HuH-7.5 (cell line): Measurements from ENCODE around the gene PGA4.
"Not testable (repeated sequence)": the region's sequence is repeated elsewhere in the genome, so short reads cannot be mapped to it uniquely, and the experiment has no call there.

Source experiments
- DNase-seq: peaks from one replicate; pipeline ENCODE4 v3.0.0; 2011; ENCODE audit warnings: low spot score

PGA4 gene

DNA sequence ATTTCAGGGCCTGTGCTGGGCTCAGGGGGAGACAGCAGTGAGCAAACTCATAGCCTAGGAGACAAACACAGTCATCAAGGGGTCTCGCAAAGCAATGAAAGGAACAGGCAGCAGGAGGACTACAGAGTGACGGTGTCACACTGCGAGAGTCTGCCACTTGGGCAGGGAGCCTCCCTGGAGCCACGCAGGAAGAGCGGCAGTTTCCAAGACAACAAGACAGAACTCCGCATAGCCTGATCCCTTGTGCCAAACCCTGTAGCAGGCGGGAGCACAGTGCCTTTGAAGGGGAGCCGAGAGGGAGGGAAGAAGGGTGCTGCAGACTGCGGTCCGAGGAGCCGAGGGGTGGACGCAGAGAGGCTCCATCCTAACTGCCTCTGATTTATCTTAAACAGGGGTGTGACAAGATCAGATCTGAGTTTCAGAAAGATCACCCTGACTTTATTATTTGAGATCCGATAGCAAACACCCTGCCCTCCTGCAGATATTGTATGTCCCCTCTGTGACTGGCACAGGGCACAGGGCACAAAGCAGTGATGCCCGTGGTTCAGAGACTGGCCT, 17.6 kb upstream of the PGA4 start:
- DNase-seq, result not testable (repeated sequence)

DNA sequence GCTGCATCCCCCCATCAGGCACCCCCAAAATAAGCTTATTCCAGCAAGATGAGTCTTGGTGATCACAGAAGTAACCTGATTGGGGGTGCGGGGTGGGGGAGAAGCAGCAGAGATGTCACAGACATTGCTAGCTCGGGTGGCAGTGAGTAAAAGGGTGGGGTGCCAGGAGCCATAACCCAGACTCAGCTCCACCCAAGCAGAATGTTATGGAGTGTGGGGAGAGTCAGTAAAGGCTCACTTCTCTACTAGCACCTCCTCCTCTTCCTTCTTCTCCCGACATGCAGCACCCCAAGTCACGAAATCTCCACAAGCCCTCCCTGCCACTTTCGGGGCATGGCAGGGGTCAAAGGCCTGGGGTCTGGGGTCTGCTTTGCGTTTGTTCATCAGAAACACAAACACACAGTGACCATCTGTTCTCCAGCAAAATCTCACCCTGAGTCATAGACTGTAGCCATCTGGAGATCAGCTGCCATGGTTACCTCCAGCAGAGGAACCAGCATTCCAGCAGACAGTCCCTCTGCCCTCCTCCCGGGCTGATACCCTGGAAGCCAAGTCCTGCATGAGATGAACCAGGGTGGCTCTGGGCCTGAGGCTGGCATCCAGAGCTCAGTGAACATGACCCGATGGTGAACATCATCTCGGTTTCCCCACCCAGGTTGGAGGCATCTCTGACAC, 14.4 kb upstream of the PGA4 start:
- not testable (repeated sequence) for DNase-seq

DNA sequence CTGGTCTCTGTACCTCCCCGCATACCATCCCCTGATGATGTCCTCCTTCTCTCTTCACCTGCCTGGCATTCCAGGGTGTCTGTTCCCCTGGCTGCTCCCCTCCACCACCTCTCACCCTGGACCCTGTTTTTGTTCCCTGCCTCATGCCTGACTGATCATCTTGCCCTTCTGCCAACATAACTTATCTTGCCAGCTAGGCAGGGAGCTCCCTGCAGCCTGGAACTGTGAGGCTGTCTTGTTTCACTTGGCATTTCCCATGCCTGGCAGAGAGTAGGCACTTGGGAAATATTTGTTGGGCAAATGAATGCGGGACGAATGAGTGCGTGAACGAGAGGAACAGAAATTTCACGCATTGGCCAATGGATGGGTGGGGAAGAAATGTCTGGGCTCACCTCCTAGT, 11.5 kb upstream of the PGA4 start:
- not testable (repeated sequence) for DNase-seq

DNA sequence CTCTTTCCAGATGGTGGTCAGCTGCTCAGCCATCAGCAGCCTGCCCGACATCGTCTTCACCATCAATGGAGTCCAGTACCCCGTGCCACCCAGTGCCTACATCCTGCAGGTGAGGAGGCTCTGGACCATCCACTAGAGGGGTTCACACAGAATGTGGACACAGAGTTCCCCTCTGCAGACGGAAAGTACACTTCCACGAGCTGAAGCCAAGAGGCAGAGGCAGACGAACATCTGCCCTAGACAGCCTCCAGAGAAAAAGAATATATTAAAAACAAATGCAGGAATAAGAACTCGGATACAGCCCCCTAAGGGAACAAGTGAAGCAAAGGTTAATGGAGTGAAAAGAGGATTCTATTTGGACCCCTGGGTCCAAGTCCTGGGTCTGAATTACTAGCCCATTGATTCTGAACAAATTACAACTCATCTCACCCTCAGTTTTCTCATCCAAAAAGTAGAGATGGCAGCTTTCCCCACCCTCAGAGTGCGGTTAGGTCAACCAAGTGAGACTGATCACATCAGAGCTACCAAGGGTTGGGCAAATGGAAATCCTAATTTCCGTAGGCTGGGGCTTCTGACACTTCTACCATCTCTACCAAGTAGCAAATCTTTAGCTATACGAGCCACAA, 10.7 kb upstream of the PGA4 start:
- not testable (repeated sequence) for DNase-seq

DNA sequence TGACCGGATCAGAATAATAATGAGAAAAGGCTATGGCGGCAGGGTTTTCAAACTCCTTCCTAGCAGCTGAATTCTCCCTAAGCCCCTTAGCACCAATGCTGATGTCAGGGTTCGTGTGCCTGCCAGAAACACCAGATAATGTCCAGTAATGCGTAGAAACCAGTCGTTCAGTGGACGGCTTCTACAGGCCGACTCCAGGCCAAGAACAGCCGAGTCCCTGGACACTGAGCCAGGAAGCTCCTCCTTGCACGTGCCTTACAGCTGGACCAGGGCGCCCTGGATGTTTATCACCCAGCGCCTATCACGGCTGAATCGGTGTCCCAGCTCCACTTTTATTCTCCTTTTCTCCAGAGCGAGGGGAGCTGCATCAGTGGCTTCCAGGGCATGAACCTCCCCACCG, 9.9 kb upstream of the PGA4 start:
- not testable (repeated sequence) for DNase-seq

DNA sequence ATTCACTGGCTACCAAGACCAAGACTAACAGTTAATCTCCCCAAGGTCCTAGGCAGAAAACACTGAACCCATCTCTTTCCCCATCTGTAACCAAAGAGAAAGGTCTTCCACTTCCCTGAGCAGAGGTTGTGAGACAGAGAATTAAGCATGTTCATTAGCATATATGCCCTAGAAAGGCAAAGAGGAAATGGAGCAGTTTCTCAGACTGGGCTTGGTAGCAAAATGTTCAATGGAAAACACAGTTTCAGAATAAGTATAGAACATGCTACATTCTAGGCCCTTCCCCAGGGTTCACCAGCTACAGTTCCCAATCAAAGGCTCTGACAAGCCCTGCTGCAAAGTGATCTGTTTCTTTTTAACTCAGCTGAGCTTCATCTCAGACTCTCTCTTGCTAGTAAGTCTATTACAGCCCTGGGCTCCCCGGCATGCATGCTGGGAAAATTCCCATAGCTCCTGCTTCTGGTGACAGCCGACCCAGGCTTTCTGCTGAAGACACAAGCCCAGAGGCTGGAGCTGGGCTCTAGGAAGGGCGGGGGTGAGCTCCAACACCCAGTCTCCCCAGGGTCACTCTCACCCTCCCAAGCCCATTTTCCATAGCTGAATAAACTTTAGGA, 8.3 kb upstream of the PGA4 start:
- not testable (repeated sequence) for DNase-seq

DNA sequence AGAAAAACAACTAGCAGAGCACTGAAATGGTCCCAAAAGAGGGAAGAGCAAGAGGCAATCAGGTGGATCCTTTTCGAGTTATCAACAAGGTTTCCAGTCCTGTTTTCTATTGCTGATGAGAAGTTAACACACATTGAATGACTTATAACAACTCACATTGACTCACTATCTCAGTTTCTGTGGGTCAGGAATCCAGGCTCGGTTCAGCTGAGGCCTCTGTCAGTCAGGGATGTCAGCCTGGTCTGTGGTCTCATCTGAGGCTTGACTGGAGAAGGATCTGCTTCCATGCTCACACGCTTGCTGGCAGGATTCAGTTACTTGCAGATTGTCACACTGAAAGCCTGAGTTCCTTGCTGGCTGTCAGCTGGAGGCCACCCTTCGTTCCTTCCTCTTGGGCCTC, 3.8 kb upstream of the PGA4 start:
- DNase-seq, result not testable (repeated sequence)

DNA sequence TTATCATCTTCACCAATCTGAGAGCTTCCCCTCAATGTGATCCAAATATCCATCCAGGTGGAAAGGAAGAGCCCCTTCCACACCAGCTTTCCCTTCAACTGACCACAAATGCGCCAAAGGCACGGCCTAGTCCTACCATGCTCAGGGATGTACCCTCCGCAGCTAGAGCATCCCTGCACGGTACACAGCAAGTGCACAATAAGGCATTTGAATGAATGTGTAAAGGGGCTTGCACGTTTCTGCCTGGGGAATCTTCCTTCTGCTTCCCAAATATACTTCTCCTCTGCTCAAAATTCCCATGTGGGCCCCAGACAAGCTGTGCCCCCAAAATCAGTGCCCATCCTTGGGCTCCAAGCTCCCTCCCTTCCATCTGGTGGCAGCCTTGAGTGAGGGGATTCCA, 3.1 kb upstream of the PGA4 start:
- not testable (repeated sequence) for DNase-seq

DNA sequence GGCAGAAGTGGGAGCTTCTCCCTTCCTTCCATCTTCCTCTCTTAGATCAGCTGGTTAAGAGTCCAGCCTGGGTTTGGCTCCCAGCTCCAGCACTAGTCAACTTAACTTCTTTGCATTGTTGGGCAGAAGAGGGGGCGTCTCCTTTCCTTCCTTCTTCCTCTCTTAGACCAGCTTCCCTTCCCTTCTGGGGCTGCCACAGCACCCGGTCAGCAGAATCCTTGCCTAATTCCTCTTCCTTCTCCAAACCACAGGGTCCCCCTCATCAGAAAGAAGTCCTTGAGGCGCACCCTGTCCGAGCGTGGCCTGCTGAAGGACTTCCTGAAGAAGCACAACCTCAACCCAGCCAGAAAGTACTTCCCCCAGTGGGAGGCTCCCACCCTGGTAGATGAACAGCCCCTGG, 545 bp downstream of the PGA4 start:
- not testable (repeated sequence) for DNase-seq

DNA sequence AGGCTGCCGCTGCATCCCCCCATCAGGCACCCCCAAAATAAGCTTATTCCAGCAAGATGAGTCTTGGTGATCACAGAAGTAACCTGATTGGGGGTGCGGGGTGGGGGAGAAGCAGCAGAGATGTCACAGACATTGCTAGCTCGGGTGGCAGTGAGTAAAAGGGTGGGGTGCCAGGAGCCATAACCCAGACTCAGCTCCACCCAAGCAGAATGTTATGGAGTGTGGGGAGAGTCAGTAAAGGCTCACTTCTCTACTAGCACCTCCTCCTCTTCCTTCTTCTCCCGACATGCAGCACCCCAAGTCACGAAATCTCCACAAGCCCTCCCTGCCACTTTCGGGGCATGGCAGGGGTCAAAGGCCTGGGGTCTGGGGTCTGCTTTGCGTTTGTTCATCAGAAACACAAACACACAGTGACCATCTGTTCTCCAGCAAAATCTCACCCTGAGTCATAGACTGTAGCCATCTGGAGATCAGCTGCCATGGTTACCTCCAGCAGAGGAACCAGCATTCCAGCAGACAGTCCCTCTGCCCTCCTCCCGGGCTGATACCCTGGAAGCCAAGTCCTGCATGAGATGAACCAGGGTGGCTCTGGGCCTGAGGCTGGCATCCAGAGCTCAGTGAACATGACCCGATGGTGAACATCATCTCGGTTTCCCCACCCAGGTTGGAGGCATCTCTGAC, 4.5 kb downstream of the PGA4 start:
- not testable (repeated sequence) for DNase-seq

DNA sequence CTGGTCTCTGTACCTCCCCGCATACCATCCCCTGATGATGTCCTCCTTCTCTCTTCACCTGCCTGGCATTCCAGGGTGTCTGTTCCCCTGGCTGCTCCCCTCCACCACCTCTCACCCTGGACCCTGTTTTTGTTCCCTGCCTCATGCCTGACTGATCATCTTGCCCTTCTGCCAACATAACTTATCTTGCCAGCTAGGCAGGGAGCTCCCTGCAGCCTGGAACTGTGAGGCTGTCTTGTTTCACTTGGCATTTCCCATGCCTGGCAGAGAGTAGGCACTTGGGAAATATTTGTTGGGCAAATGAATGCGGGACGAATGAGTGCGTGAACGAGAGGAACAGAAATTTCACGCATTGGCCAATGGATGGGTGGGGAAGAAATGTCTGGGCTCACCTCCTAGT, 7.3 kb downstream of the PGA4 start:
- DNase-seq, result not testable (repeated sequence)

DNA sequence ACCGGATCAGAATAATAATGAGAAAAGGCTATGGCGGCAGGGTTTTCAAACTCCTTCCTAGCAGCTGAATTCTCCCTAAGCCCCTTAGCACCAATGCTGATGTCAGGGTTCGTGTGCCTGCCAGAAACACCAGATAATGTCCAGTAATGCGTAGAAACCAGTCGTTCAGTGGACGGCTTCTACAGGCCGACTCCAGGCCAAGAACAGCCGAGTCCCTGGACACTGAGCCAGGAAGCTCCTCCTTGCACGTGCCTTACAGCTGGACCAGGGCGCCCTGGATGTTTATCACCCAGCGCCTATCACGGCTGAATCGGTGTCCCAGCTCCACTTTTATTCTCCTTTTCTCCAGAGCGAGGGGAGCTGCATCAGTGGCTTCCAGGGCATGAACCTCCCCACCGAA, 8.9 kb downstream of the PGA4 start:
- DNase-seq, result not testable (repeated sequence)

DNA sequence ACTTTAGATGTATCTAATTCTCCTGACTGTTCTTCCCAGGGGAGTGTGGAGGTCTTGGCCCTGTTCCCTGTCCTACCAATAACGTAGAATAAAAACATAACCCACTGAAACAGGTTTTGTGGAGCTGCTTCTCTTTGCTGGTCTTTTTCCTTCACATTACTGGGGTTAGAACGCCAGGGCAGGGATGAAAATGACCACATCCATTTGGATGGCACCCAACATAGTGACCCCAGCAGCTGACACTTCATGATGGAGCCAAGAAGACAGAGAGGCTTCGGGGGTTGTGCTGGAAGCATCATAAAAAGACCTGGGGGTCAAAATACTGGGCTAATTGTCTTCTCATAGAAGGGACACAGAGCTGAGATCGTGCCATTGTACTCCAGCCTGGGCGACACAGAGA, 9.4 kb downstream of the PGA4 start:
- not testable (repeated sequence) for DNase-seq

DNA sequence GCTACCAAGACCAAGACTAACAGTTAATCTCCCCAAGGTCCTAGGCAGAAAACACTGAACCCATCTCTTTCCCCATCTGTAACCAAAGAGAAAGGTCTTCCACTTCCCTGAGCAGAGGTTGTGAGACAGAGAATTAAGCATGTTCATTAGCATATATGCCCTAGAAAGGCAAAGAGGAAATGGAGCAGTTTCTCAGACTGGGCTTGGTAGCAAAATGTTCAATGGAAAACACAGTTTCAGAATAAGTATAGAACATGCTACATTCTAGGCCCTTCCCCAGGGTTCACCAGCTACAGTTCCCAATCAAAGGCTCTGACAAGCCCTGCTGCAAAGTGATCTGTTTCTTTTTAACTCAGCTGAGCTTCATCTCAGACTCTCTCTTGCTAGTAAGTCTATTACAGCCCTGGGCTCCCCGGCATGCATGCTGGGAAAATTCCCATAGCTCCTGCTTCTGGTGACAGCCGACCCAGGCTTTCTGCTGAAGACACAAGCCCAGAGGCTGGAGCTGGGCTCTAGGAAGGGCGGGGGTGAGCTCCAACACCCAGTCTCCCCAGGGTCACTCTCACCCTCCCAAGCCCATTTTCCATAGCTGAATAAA, 10.5 kb downstream of the PGA4 start:
- DNase-seq, result not testable (repeated sequence)

DNA sequence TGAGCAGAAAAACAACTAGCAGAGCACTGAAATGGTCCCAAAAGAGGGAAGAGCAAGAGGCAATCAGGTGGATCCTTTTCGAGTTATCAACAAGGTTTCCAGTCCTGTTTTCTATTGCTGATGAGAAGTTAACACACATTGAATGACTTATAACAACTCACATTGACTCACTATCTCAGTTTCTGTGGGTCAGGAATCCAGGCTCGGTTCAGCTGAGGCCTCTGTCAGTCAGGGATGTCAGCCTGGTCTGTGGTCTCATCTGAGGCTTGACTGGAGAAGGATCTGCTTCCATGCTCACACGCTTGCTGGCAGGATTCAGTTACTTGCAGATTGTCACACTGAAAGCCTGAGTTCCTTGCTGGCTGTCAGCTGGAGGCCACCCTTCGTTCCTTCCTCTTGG, 15.0 kb downstream of the PGA4 start:
- DNase-seq, result not testable (repeated sequence)

DNA sequence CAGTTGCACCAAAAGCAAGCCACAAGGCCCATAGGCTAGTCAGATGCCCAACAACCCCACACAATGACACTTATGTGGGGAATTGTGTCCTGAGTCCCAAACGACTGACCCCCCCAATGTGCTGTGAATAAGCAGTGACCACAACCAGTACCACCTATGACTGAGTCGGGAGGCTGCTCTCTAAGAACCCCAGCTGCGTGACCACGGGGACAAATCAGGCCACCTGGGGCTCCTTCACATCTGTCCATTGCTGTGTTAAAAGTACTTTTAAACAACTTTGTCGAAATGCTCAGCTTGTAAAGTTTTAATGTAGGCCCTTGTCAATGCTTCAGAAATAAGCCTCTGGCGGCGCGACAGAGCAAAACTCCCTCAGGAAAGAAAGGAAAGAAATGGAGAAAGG, 18.1 kb downstream of the PGA4 start:
- DNase-seq, result not testable (repeated sequence)

DNA sequence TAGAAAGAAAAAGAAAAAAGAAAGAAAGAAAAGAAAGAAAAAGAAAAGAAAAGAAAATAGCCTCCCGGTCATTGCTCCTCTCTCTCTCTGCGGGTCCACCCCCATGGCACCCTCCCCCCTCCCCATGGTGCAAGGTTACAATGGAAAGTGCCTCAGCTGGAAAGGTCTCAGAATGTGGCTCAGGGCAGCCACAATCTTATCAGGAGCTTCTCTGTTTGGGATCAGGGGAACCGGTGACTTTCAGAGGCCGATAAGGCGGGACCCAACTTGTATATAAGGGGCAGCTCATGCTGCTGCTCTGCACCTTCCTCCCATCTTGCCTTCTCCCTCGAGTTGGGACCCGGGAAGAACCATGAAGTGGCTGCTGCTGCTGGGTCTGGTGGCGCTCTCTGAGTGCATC, 18.7 kb downstream of the PGA4 start, which contains the start of gene PGA5:
Gene PGA5 (plus strand): TSS at position 301 of the 400 bp plus-strand sequence. CDS start 52 bp downstream, at position 353.
- not testable (repeated sequence) for DNase-seq

DNA sequence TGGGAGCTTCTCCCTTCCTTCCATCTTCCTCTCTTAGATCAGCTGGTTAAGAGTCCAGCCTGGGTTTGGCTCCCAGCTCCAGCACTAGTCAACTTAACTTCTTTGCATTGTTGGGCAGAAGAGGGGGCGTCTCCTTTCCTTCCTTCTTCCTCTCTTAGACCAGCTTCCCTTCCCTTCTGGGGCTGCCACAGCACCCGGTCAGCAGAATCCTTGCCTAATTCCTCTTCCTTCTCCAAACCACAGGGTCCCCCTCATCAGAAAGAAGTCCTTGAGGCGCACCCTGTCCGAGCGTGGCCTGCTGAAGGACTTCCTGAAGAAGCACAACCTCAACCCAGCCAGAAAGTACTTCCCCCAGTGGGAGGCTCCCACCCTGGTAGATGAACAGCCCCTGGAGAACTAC, 19.4 kb downstream of the PGA4 start:
- not testable (repeated sequence) for DNase-seq

DNA sequence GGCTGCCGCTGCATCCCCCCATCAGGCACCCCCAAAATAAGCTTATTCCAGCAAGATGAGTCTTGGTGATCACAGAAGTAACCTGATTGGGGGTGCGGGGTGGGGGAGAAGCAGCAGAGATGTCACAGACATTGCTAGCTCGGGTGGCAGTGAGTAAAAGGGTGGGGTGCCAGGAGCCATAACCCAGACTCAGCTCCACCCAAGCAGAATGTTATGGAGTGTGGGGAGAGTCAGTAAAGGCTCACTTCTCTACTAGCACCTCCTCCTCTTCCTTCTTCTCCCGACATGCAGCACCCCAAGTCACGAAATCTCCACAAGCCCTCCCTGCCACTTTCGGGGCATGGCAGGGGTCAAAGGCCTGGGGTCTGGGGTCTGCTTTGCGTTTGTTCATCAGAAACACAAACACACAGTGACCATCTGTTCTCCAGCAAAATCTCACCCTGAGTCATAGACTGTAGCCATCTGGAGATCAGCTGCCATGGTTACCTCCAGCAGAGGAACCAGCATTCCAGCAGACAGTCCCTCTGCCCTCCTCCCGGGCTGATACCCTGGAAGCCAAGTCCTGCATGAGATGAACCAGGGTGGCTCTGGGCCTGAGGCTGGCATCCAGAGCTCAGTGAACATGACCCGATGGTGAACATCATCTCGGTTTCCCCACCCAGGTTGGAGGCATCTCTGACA, 23.3 kb downstream of the PGA4 start:
- DNase-seq, result not testable (repeated sequence)

DNA sequence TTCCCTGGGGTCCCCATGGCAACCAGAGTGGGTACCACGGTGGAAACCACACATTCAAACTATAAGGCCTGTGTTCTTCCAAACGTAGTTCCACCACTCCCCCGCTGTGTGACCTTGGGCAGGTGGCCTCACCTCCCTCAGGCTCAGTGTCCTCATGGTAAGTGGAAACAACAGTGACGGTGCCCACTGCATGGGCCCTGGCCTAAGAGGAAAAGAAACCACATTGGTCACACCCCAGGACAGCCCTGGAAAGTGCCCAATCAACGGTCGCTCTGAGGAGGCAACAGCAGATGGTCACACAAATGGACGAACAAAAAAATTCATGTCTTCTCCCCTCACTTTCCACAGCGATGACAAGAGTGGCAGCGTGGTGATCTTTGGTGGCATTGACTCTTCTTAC, 25.9 kb downstream of the PGA4 start:
- DNase-seq, result not testable (repeated sequence)

DNA sequence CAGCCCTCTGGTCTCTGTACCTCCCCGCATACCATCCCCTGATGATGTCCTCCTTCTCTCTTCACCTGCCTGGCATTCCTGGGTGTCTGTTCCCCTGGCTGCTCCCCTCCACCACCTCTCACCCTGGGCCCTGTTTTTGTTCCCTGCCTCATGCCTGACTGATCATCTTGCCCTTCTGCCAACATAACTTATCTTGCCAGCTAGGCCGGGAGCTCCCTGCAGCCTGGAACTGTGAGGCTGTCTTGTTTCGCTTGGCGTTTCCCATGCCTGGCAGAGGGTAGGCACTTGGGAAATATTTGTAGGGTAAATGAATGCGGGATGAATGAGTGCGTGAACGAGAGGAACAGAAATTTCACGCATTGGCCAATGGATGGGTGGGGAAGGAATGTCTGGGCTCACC, 27.1 kb downstream of the PGA4 start:
- DNase-seq, result not testable (repeated sequence)
